B cell (primary cell): ENCODE data around the gene ABCB6. TPM values are rescaled to one million over a fixed set of nuclear protein-coding genes. Genes with fewer than 3 reads are reported as not detected.

Experiments
- ATAC-seq: fragments of 200-7000 bp; cut with Tn5 transposase; one replicate; pipeline ENCODE4 v1.10.0; 2021; ENCODE audit warnings: low read depth, mild to moderate bottlenecking, moderate number of reproducible peaks, moderate library complexity
- CTCF ChIA-PET: fragments of 350-600 bp; sonication (Branson Sonifier 250); formaldehyde crosslinking; loops from one replicate; lab custom pipeline; 2021; ENCODE audit warnings: antibody characterized with exemption, inconsistent platforms; lab: Charles Lee
- POLR2A ChIA-PET: fragments of 350-600 bp; sonication (Branson Sonifier 250); formaldehyde crosslinking; loops from one replicate; lab custom pipeline; 2021; ENCODE audit warnings: antibody characterized with exemption; lab: Charles Lee
- DNase-seq: peaks from one replicate; pipeline ENCODE4 v3.0.0; 2013
- H2AFZ ChIP-seq: 2 replicates; pipeline ENCODE4 v1.6.1; 2012; ENCODE audit warnings: mild to moderate bottlenecking, low read depth, low read length; ENCODE audit not compliant: insufficient read depth, poor library complexity, severe bottlenecking
- H3K27ac ChIP-seq, 2 donors: 1 replicate in 1 of 2; 2 replicates in 1 of 2; pipeline ENCODE4 v1.5.1; 2012 to 2013; ENCODE audit warnings: low read length in 2 of 2, mild to moderate bottlenecking in 2 of 2, moderate library complexity in 1 of 2
- H3K27me3 ChIP-seq, 4 experiments: fragments of 200-600 bp in 1 of 4; sonication (generic) in 1 of 4; replicated peaks in 1 of 4; 1 replicate in 2 of 4; 2 replicates in 2 of 4; pipeline versions ENCODE4 v1.6.1 to v1.7.0; 2013 to 2016; ENCODE audit warnings: low read length in 3 of 4, mild to moderate bottlenecking in 2 of 4, mixed read lengths in 1 of 4, moderate library complexity in 1 of 4; ENCODE audit not compliant: insufficient read depth in 4 of 4, control insufficient read depth in 3 of 4; ENCODE audit errors: control extremely low read depth in 1 of 4
- H3K36me3 ChIP-seq, 2 experiments: replicated peaks in 1 of 2; 1 replicate in 1 of 2; 2 replicates in 1 of 2; pipeline versions ENCODE4 v1.6.1 to v1.7.1; 2013; ENCODE audit warnings: low read length in 1 of 2; ENCODE audit not compliant: insufficient read depth in 2 of 2, control insufficient read depth in 1 of 2; ENCODE audit errors: control extremely low read depth in 1 of 2, extremely low read depth in 1 of 2
- H3K4me1 ChIP-seq, 2 donors: fragments of 200-600 bp in 1 of 2; sonication (generic) in 1 of 2; 1 replicate in 1 of 2; 2 replicates in 1 of 2; pipeline versions ENCODE4 v1.5.1 to v1.6.1; 2013 to 2017; ENCODE audit warnings: low read length in 2 of 2; ENCODE audit not compliant: control insufficient read depth in 2 of 2, insufficient read depth in 2 of 2
- H3K4me2 ChIP-seq: replicated peaks from 2 replicates; pipeline ENCODE3; 2012; ENCODE audit warnings: mild to moderate bottlenecking, low read depth, low read length; ENCODE audit not compliant: poor library complexity, severe bottlenecking
- H3K4me3 ChIP-seq, 5 experiments: fragments of 200-600 bp in 1 of 5; sonication (generic) in 1 of 5; 1 replicate in 3 of 5; 2 replicates in 2 of 5; pipeline versions ENCODE4 v1.5.1 to v1.7.0; 2011 to 2016; ENCODE audit warnings: low read length in 4 of 5, mild to moderate bottlenecking in 4 of 5, low read depth in 2 of 5, control low read depth in 1 of 5, moderate library complexity in 1 of 5; ENCODE audit not compliant: insufficient read depth in 1 of 5; ENCODE audit errors: control extremely low read depth in 1 of 5, extremely low read depth in 1 of 5
- H3K79me2 ChIP-seq: fragments of 200-600 bp; sonication (generic); one replicate; pipeline ENCODE4 v1.6.0; 2016; ENCODE audit warnings: low read length; ENCODE audit not compliant: control insufficient read depth, insufficient read depth
- H3K9ac ChIP-seq: fragments of 200-600 bp; sonication (generic); 2 replicates; pipeline ENCODE4 v1.6.1; 2017; ENCODE audit warnings: mild to moderate bottlenecking, low read length, moderate library complexity
- H3K9me3 ChIP-seq, 3 donors: one replicate each; pipeline versions ENCODE4 v1.6.1 to v1.7.1; 2013; ENCODE audit warnings: low read length in 2 of 3; ENCODE audit not compliant: control insufficient read depth in 2 of 3, insufficient read depth in 1 of 3; ENCODE audit errors: control extremely low read depth in 1 of 3
- H4K20me1 ChIP-seq: 2 replicates; pipeline ENCODE4 v1.6.0; 2012; ENCODE audit warnings: mild to moderate bottlenecking, low read length; ENCODE audit not compliant: insufficient read depth, control insufficient read depth, poor library complexity, severe bottlenecking
- H3K27ac Mint-ChIP-seq: one replicate; pipeline ENCODE4 v1.8.0; 2021; ENCODE audit warnings: mixed read lengths
- H3K27me3 Mint-ChIP-seq: one replicate; pipeline ENCODE4 v1.8.0; 2021; ENCODE audit warnings: mixed read lengths
- H3K4me1 Mint-ChIP-seq: one replicate; pipeline ENCODE4 v1.8.0; 2021; ENCODE audit warnings: mixed read lengths
- H3K4me3 Mint-ChIP-seq: one replicate; pipeline ENCODE4 v1.8.0; 2021; ENCODE audit warnings: mixed read lengths
- H3K9me3 Mint-ChIP-seq: one replicate; pipeline ENCODE4 v1.8.0; 2022; ENCODE audit warnings: mixed read lengths; ENCODE audit not compliant: insufficient read depth
- CTCF ChIP-seq: fragments of 200-600 bp; IDR thresholded peaks from one replicate; pipeline ENCODE4 v1.8.0; 2022; ENCODE audit warnings: antibody characterized with exemption, mild to moderate bottlenecking
- EZH2 ChIP-seq: IDR thresholded peaks from 2 replicates; pipeline ENCODE4 v1.6.1; 2012; ENCODE audit warnings: borderline replicate concordance, low read depth, mild to moderate bottlenecking, moderate library complexity, low read length; ENCODE audit not compliant: insufficient read depth, poor library complexity, severe bottlenecking
- WGBS: methylation state at CpG from one replicate; pipeline ENCODE4 v1.1.5; 2013; ENCODE audit warnings: missing lambda C conversion rate; ENCODE audit not compliant: insufficient coverage; 5-methylcytosine and 5-hydroxymethylcytosine counted together
- intact Hi-C: fragments of 100-400 bp; cut with micrococcal nuclease; formaldehyde crosslinking; loops from one replicate; pipeline ENCODE4 v1.10.0; 2022
- polyA plus RNA-seq: library from polyadenylated mRNA; depleted of rRNA; stranded (reverse); fragments of >200 nt; gene quantifications from 2 replicates; pipeline ENCODE4 v1.2.3, GENCODE V29; 2012
- total RNA-seq, 2 donors: library from RNA; stranded (reverse); fragments of 120-200 nt in 1 of 2; gene quantifications; 1 replicate in 1 of 2; 2 replicates in 1 of 2; pipeline versions ENCODE4 v1.2.3 to v1.2.4, GENCODE V29; 2013 to 2022

ABCB6 gene
- total and polyA plus RNA-seq, 2 donors (not counting 1 experiment from before 2014, with no cell fraction given): 10.5 to 15.3 TPM

- no peaks in the 10 kb centered on the region for H3K27me3 Mint-ChIP-seq
- no peak for DNase-seq
Measured at GRCh38 chr2:219252570-219252899, 33.8 kb upstream of the ABCB6 start.

More at GRCh38 chr2:219252570-219252899, 33.8 kb upstream of the ABCB6 start:
- Mint-ChIP-seq H3K9me3 (no peaks in the 10 kb centered on the region), H3K27ac (peak overlapping the region; percentile 96), H3K4me1 (peaks cover 63% of the 10 kb centered on the region), H3K4me3 (peak overlapping the region; percentile 87)
- no peak for ATAC-seq
- intact Hi-C loops: loop anchor here (5.0 kb wide), 1 partner anchor 1035 kb away; the partner anchor contains the start of gene ARPC2
- CTCF ChIA-PET: interaction anchor here (0.6 to 7.6 kb wide), 11 partner anchors 16 to 81 kb away, joined by 3 to 97 read pairs (median 5); partner anchors contain the start of genes ABCB6, ANKZF1, ATG9A and DNAJB2
- no peaks in the 10 kb centered on the region for H3K27me3 ChIP-seq
- H3K79me2 ChIP-seq: peaks cover 50% of the 10 kb centered on the region
- peaks cover 2 to 31% of the 10 kb centered on the region in 2 experiments for H3K36me3 ChIP-seq
- peak overlapping the region; percentile 25 for H2AFZ ChIP-seq
- peak overlapping the region; percentile 83 to 97 (median 90) for H3K4me3 ChIP-seq
- peaks cover 22% of the 10 kb centered on the region for H4K20me1 ChIP-seq
- H3K9ac ChIP-seq: peak overlapping the region; percentile 90
- peak overlapping the region; percentile 67 to 93 for H3K27ac ChIP-seq
- POLR2A ChIA-PET: interaction anchor here (0.5 to 4.2 kb wide), 13 partner anchors 7 to 372 kb away, joined by 3 to 106 read pairs (median 6); partner anchors contain the start of genes ABCB6, ANKZF1, ATG9A and CNPPD1
- 7% methylated on average over 9 of the region's 9 CpGs for WGBS
- TF ChIP-seq CTCF: no peak
- TF ChIP-seq EZH2: no peak
- peak overlapping the region; percentile 100 for H3K4me2 ChIP-seq
- H3K9me3 ChIP-seq: no peaks in the 10 kb centered on the region
- H3K4me1 ChIP-seq: peaks cover 48 to 58% of the 10 kb centered on the region in 2 donors
